ENCODE results near the gene PAQR7.

The PAQR7 gene

DNA sequence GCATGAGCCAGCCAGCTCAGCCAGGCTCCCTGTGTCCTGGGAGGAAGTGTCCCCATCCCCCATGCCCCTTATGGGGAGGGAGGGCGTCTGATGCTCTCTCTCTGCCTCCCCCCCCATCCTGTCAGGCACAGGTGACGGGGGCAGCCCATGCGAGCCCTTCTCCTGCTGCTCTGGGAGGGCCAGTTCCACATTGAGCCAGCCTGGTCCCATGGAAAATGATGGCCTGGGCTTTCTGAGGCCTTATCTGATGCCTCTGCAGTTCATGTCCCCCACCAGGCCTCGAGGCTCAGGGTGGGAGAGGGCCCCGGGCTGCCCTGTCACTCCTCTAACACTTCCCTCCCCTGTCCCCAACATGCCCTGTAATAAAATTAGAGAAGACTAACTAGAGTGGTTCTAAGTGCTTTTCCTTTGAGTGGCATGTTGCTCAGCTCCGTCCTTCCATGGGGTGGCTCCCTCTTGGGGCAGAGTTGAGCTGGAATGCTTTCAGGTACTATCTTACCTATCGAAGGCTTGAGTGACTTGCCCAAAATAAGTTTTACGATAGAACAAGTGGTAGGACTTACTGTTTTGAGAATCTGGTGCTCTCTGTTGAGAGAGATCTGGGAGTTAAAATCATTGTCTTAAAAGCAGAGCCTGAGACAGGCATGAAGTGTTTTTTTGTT lies 57.5 kb downstream of the PAQR7 start:
- DNase-seq (ENCODE audit: insufficient read length, low spot score) (no peak), FAIRE-seq (no peak)
- TF ChIP-seq, protein P1, sequence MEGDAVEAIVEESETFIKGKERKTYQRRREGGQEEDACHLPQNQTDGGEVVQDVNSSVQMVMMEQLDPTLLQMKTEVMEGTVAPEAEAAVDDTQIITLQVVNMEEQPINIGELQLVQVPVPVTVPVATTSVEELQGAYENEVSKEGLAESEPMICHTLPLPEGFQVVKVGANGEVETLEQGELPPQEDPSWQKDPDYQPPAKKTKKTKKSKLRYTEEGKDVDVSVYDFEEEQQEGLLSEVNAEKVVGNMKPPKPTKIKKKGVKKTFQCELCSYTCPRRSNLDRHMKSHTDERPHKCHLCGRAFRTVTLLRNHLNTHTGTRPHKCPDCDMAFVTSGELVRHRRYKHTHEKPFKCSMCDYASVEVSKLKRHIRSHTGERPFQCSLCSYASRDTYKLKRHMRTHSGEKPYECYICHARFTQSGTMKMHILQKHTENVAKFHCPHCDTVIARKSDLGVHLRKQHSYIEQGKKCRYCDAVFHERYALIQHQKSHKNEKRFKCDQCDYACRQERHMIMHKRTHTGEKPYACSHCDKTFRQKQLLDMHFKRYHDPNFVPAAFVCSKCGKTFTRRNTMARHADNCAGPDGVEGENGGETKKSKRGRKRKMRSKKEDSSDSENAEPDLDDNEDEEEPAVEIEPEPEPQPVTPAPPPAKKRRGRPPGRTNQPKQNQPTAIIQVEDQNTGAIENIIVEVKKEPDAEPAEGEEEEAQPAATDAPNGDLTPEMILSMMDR (IDR thresholded peaks at IDR 0.05; ENCODE audit: insufficient read depth, missing control alignments): no peak

DNA sequence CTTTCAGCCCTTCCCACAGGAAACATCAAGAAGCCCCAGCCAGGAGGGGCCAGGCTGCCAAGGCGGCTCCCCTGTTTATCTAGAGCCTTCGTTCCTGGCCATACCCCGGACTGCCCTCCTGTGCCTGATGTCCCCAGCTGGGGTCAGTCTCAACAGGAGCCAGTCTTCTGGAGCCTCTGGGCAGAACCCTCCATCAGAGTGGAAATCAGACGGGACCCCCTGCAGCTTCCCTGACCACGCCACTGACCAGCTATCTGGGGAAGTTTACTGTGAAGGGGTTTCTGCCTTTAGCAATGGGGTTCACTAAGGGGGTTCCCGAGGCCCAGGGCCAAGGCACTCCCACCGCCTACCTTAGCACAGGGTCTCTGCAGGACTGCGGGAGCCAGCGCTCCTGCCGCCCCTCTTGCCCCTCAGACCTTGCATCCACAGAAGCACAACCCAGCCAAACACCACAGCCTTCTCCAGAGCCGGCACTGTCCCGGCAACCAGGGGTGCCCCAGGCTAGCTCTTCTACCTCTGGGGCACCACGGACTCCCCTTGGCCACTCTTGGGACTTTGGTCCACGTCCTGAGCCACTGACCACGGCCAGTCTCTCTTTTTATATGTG lies 59.3 kb downstream of the PAQR7 start:
- DNase-seq (ENCODE audit: insufficient read length, low spot score) (no peak), FAIRE-seq (no peak)
- TF ChIP-seq, protein P1 (IDR thresholded peaks at IDR 0.05; ENCODE audit: insufficient read depth, missing control alignments): no peak

DNA sequence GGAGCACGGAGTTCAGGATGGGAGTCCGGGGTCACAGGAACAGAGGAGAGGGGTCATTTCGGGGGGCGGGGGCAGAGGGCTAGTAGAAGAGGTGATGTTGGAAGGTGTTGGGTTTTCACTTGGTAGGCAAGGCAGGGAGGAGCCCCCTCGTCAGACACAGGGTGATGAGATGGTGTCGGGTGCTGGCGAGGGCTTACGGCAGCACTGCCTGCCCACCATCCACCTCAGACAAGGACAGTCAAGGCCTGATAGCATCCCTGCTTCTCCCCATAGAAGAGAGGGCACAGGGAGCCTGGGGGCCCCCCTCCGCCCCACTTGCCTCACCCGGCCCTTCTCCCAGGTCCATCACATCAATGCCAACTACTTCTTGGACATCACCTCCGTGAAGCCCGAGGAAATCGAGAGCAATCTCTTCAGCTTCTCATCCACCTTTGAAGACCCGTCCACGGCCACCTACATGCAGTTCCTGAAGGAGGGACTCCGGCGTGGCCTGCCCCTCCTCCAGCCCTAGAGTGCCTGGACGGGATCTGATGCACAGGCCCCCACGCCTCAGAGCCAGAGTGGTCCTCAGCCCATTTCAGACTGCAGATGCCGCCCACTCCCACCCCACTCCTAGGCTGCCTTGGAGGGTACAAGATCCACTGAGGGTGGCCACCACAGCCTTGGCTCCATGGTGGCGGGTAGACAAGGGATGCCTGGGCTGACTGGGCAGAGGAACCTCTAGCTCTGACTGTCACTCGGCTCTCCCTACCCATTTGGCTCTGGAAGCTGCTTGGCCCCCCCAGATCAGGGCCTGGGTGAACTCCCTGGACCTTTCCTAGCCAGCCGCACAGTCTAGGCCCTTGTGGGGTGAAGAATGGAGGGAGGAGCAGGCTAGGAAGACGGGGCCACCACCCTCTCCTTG lies 60.0 kb downstream of the PAQR7 start:
- FAIRE-seq (no peak), DNase-seq (ENCODE audit: insufficient read length, low spot score) (no peak)
- TF ChIP-seq, protein P1 (IDR thresholded peaks at IDR 0.05; ENCODE audit: insufficient read depth, missing control alignments): no peak

DNA sequence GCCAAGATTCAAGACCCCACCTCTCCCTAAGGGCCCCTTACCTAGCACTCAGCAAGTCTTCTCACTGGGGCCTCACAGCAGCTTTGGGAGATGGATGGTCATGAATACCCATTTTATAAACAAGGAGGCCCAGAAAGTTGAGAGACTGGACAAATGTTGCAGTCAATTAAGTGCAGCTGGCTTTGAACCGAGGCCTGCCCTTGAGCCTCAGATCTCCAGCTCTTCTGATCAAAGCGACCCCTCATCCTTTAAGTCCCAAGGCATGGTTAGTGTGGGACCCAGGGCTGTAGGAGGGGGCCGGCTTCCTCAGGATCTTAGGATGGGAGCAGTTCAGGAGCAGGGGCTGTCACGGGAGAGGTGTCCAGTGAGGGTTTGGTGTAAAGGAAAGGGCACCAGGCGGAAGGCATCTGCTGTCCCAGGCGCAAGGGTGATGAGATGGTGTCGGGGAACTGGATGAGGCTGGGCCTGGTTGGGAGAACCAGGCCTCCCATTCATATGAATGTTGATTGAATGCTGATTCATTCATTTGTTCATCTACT lies 60.9 kb downstream of the PAQR7 start:
- DNase-seq (ENCODE audit: insufficient read length, low spot score) (no peak), FAIRE-seq (no peak)
- TF ChIP-seq, protein P1 (IDR thresholded peaks at IDR 0.05; ENCODE audit: insufficient read depth, missing control alignments): no peak

DNA sequence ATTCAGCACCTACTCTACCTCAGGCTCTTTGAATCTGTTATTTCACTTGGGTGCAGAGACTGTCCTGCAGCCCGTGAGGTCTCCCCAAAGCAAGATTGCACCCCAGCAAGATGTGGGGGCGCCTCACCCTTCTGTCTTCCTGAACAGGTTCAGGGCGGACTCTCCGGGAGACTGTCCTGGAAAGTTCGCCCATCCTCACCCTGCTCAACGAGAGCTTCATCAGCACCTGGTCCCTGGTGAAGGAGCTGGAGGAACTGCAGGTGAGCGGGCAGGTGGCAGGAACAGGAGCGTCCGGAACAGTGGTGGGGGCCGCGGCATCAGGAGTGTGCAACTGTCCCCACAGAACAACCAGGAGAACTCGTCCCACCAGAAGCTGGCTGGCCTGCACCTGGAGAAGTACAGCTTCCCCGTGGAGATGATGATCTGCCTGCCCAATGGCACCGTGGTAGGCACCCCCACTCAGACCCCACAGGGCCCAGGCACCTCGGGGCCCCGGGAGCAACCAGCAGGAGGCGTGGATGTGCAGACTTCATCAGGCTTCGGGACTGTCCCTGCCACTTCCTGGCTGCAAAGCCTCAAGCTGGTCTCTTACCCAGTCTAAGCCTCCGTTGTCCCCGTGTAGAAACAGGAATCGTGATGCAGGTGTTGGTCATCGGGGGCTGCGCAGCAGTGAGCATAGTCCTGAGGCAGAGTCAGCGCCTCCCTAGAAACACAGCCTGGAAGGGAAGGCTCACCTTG lies 61.6 kb downstream of the PAQR7 start:
- TF ChIP-seq, protein P1 (IDR thresholded peaks at IDR 0.05; ENCODE audit: insufficient read depth, missing control alignments): no peak
- FAIRE-seq: no peak
- no peak for DNase-seq (ENCODE audit: insufficient read length, low spot score)

DNA sequence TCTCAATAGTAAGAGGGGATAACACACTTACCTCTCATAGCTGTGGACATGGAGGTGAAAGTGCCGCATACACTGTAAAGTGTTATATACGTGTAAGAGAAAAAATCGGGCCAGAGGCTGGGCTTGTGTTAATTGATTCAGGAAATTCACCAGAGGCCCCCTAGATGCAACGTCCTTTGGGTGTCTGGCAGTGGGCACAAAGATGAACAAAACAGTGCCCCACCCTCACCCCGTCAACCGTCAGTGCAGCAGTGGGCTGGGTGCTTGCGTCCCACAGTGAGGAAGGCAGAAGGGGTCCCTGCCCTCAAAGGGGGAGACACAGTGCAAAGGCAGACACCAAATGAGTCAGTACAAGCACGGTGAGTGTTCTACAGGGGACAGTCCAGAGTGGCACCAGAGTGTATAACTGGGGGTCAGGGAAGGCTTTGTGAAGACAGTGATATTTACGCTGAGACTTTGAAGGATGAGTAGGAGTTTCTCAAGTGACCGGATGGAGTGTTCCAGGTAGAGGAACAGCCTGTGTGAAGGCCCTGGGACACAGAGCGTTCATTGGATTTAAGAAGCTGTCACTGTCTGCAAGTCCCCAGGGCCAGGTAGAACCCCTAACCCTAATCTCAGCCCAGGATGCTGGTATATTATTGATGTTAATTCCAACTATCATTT lies 62.3 kb downstream of the PAQR7 start:
- no peak for DNase-seq (ENCODE audit: insufficient read length, low spot score)
- FAIRE-seq: no peak
- TF ChIP-seq, protein P1 (IDR thresholded peaks at IDR 0.05; ENCODE audit: insufficient read depth, missing control alignments): no peak

Data from D721Med (cell line).